HepG2 (cell line): ENCODE results near the gene PCDHGA7. TPM values are rescaled to one million over a fixed set of nuclear protein-coding genes. Genes with fewer than 3 reads are reported as not detected.

ENCODE experiments used
- ATAC-seq: fragments of 200-7000 bp; cut with Tn5 transposase; 3 replicates; pipeline ENCODE4 v1.9.1; 2020; ENCODE audit warnings: mild to moderate bottlenecking, moderate library complexity
- BruUV-seq: library from RNA; stranded (reverse); fragments of 400-500 nt; replicated peaks from 2 replicates; lab custom pipeline; 2021; lab: Mats Ljungman, UMichigan
- CTCF ChIA-PET: fragments of 300-600 bp; formaldehyde crosslinking; extraction: SDS; loops from one replicate; lab custom pipeline; 2021; ENCODE audit warnings: low total read pairs, inconsistent platforms, low intra/inter-chr PET ratio; lab: Yijun Ruan, JAX
- POLR2A ChIA-PET: fragments of 350-600 bp; sonication (Branson Sonifier 250); formaldehyde crosslinking; loops from one replicate; lab custom pipeline; 2020; ENCODE audit warnings: antibody characterized with exemption, inconsistent platforms; lab: Yijun Ruan, JAX
- DNase-seq: peaks from one replicate; pipeline ENCODE4 v3.0.0-alpha.2; 2015; ENCODE audit warnings: low spot score
- FAIRE-seq: peaks from 3 replicates; lab custom pipeline; 2011; peaks lifted over from hg19 to GRCh38; lab: Jason Lieb, UNC
- H2AFZ ChIP-seq: one replicate; pipeline ENCODE4 v1.6.1; 2011; ENCODE audit warnings: low read length, inconsistent platforms
- H3K27ac ChIP-seq: fragments of 300-600 bp; 3 replicates; pipeline ENCODE4 v1.8.0; 2011; ENCODE audit warnings: mixed run types, mild to moderate bottlenecking, mixed read lengths, low read length, inconsistent platforms; ENCODE audit not compliant: insufficient read depth; ENCODE audit errors: extremely low read length
- H3K27me3 ChIP-seq, 2 experiments: fragments of 200-600 bp in 1 of 2; 2 replicates in 1 of 2; 3 replicates in 1 of 2; pipeline versions ENCODE4 v1.6.0 to v1.8.0; 2011; ENCODE audit warnings: low read length in 2 of 2, mild to moderate bottlenecking in 2 of 2, moderate library complexity in 2 of 2, inconsistent platforms in 1 of 2; ENCODE audit not compliant: insufficient read depth in 2 of 2, control insufficient read depth in 1 of 2
- H3K36me3 ChIP-seq, 2 experiments: fragments of 200-600 bp in 1 of 2; replicated peaks in 1 of 2; 2 replicates in 1 of 2; 3 replicates in 1 of 2; pipeline versions ENCODE4 v1.5.1 to v1.8.0; 2011; ENCODE audit warnings: low read length in 2 of 2, inconsistent platforms in 1 of 2; ENCODE audit not compliant: insufficient read depth in 2 of 2, control insufficient read depth in 1 of 2
- H3K4me1 ChIP-seq: 2 replicates; pipeline ENCODE4 v1.5.1; 2012; ENCODE audit warnings: low read length, inconsistent platforms; ENCODE audit not compliant: insufficient read depth
- H3K4me2 ChIP-seq: 2 replicates; pipeline ENCODE4 v1.6.0; 2011; ENCODE audit warnings: low read depth, low read length, inconsistent platforms
- H3K4me3 ChIP-seq, 3 experiments: fragments of 200-600 bp in 1 of 3; sonication (generic), shearing (Covaris generic) in 1 of 3; replicated peaks in 1 of 3; 2 replicates each; pipeline ENCODE4 v1.5.1; 2011 to 2016; ENCODE audit warnings: low read length in 3 of 3, inconsistent platforms in 2 of 3, low read depth in 2 of 3, mild to moderate bottlenecking in 2 of 3, control low read depth in 1 of 3, mixed read lengths in 1 of 3; ENCODE audit not compliant: insufficient read depth in 1 of 3
- H3K79me2 ChIP-seq: one replicate; pipeline ENCODE4 v1.6.1; 2011; ENCODE audit warnings: low read length, inconsistent platforms; ENCODE audit not compliant: insufficient read depth
- H3K9ac ChIP-seq: 2 replicates; pipeline ENCODE4 v1.6.0; 2011; ENCODE audit warnings: mild to moderate bottlenecking, low read depth, low read length, inconsistent platforms; ENCODE audit not compliant: insufficient read depth
- H3K9me3 ChIP-seq: 2 replicates; pipeline ENCODE4 v1.5.1; 2012; ENCODE audit warnings: mild to moderate bottlenecking, low read length
- H4K20me1 ChIP-seq: 2 replicates; pipeline ENCODE4 v1.6.0; 2011; ENCODE audit warnings: inconsistent platforms, mild to moderate bottlenecking, low read length, moderate library complexity; ENCODE audit not compliant: insufficient read depth
- GATA4 ChIP-seq: sonication (generic); IDR thresholded peaks from 2 replicates; pipeline ENCODE4 v1.6.1; 2016; ENCODE audit warnings: antibody characterized with exemption, low read depth, borderline replicate concordance
- GTF2F1 ChIP-seq: fragments of 150-350 bp; IDR thresholded peaks from 2 replicates; pipeline ENCODE4 v1.6.1; 2014; ENCODE audit warnings: low read length
- TRAFD1 ChIP-seq: sonication (generic); formaldehyde crosslinking; IDR thresholded peaks from 2 replicates; pipeline ENCODE4 v1.5.1; 2020; ENCODE audit warnings: missing genetic modification reagents, mild to moderate bottlenecking, borderline replicate concordance
- ZNF205 ChIP-seq: IDR thresholded peaks from 2 replicates; pipeline ENCODE4 v1.6.1; 2018; ENCODE audit warnings: missing biosample characterization, missing genetic modification reagents
- ZNF280B ChIP-seq: sonication (generic); formaldehyde crosslinking; IDR thresholded peaks from 2 replicates; pipeline ENCODE4 v1.5.0; 2020; ENCODE audit warnings: missing genetic modification reagents, mild to moderate bottlenecking, borderline replicate concordance
- ZNF446 ChIP-seq: sonication (generic); formaldehyde crosslinking; IDR thresholded peaks from 2 replicates; pipeline ENCODE4 v1.5.0; 2020; ENCODE audit warnings: mild to moderate bottlenecking, missing genetic modification reagents
- ZNF670 ChIP-seq: sonication (generic); formaldehyde crosslinking; IDR thresholded peaks from 2 replicates; pipeline ENCODE4 v1.8.0; 2022; ENCODE audit warnings: mild to moderate bottlenecking, missing genetic modification reagents, borderline replicate concordance
- ZNF678 ChIP-seq: sonication (generic); formaldehyde crosslinking; IDR thresholded peaks from 2 replicates; pipeline ENCODE4 v1.4.0; 2020; ENCODE audit warnings: mild to moderate bottlenecking, missing genetic modification reagents
- WGBS: methylation state at CpG from one replicate; pipeline ENCODE4 v1.1.6; 2017; ENCODE audit warnings: low lambda C conversion rate; 5-methylcytosine and 5-hydroxymethylcytosine counted together
- in situ Hi-C: cut with HindIII; loops from 2 replicates; pipeline ENCODE4 v1.10.0; 2017; ENCODE audit warnings: low pct_unique_long_range_greater_than_20kb; ENCODE audit not compliant: extremely low pct_ligation_motif_present
- intact Hi-C: fragments of 100-400 bp; cut with micrococcal nuclease; formaldehyde crosslinking; loops from one replicate; pipeline ENCODE4 v1.10.0; 2022; ENCODE audit not compliant: unreplicated experiment
- polyA plus RNA-seq, 8 experiments: library from polyadenylated mRNA; depleted of rRNA in 3 of 8; stranded (reverse) in 7 of 8; unstranded in 1 of 8; fragments of >200 nt; fragmentation: Illumina TruSeq in 4 of 8; extraction: Trizol in 4 of 8; gene quantifications; 2 replicates each; pipeline versions ENCODE4 v1.2.1 to v1.2.3, GENCODE V29; 2011 to 2016; ENCODE audit warnings: low read depth in 4 of 8, missing spikeins in 1 of 8, mixed read lengths in 1 of 8; ENCODE audit not compliant: insufficient read depth in 1 of 8
- total RNA-seq, 5 experiments: library from RNA; depleted of rRNA; stranded (reverse); fragments of >200 nt; fragmentation: Illumina TruSeq; extraction: Trizol; gene quantifications; 2 replicates each; pipeline ENCODE4 v1.2.3, GENCODE V29; 2016; ENCODE audit warnings: low read depth in 1 of 5
- TF ChIP-seq, protein P1 (sequence below): sonication (generic); formaldehyde crosslinking; IDR thresholded peaks from 2 replicates; pipeline ENCODE4 v1.8.1; 2022; ENCODE audit warnings: mild to moderate bottlenecking, missing genetic modification reagents

Gene PCDHGA7
- total and polyA plus RNA-seq, 2 of the 13 experiments (the other 11 are each of a cell fraction or from before 2014, with no cell fraction given), result 0.11 to 0.31 TPM

DNA sequence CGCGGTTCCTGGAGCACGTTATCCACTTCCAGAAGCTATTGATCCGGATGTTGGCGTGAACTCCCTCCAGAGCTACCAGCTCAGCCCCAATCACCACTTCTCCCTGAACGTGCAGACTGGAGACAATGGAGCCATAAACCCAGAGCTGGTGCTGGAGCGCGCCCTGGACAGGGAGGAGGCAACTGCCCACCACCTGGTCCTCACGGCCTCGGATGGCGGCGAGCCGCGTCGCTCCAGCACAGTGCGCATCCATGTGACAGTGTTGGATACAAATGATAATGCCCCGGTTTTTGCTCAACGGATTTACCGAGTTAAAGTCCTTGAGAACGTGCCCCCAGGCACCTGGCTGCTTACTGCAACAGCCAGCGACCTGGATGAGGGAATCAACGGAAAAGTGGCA is 20.8 kb downstream of the PCDHGA7 start:
- Histone ChIP-seq H3K27me3 (no peaks in the 10 kb centered on the region; a peak in 1 of 5 replicates), H3K4me1 (no peaks in the 10 kb centered on the region), H3K36me3 (no peaks in the 10 kb centered on the region), H3K4me3 (no peak overlapping the region), H3K27ac (no peak overlapping the region), H3K4me2 (no peak overlapping the region), H3K9me3 (peaks cover 11% of the 10 kb centered on the region; the same call in 1 of the 2 replicates), H3K79me2 (no peaks in the 10 kb centered on the region), H2AFZ (no peak overlapping the region), H3K9ac (no peak overlapping the region), H4K20me1 (no peaks in the 10 kb centered on the region)
- CTCF ChIA-PET, result no interaction called here
- TF ChIP-seq ZNF446 (CRISPR knock-in tag) (no peak), TRAFD1 (CRISPR knock-in tag) (no peak), GATA4 (no peak), ZNF280B (no peak), ZNF678 (CRISPR knock-in tag) (no peak), GTF2F1 (no peak), ZNF670 (CRISPR knock-in tag) (no peak), ZNF205 (CRISPR knock-in tag) (no peak)
- TF ChIP-seq, protein P1, sequence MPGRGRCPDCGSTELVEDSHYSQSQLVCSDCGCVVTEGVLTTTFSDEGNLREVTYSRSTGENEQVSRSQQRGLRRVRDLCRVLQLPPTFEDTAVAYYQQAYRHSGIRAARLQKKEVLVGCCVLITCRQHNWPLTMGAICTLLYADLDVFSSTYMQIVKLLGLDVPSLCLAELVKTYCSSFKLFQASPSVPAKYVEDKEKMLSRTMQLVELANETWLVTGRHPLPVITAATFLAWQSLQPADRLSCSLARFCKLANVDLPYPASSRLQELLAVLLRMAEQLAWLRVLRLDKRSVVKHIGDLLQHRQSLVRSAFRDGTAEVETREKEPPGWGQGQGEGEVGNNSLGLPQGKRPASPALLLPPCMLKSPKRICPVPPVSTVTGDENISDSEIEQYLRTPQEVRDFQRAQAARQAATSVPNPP, result no peak
- ATAC-seq (no peak), FAIRE-seq (no peak), DNase-seq (no peak)
- intact Hi-C loops (no loop called here), in situ Hi-C loops (no loop called here)
- BruUV-seq, result no TSS peak
- POLR2A ChIA-PET, result no interaction called here
- WGBS, result 65% methylated on average over 22 of the region's 22 CpGs
